Endothelial cell of hepatic sinusoid (primary cell): ENCODE results near the gene UGCG.
"Not testable (repeated sequence)": the region's sequence is repeated elsewhere in the genome, so short reads cannot be mapped to it uniquely, and the experiment has no call there.

ENCODE experiments used
- in situ Hi-C: cut with HindIII; loops from 2 replicates; pipeline ENCODE4 v1.10.0; 2017; ENCODE audit warnings: low sequenced_read_pairs

The UGCG gene

DNA sequence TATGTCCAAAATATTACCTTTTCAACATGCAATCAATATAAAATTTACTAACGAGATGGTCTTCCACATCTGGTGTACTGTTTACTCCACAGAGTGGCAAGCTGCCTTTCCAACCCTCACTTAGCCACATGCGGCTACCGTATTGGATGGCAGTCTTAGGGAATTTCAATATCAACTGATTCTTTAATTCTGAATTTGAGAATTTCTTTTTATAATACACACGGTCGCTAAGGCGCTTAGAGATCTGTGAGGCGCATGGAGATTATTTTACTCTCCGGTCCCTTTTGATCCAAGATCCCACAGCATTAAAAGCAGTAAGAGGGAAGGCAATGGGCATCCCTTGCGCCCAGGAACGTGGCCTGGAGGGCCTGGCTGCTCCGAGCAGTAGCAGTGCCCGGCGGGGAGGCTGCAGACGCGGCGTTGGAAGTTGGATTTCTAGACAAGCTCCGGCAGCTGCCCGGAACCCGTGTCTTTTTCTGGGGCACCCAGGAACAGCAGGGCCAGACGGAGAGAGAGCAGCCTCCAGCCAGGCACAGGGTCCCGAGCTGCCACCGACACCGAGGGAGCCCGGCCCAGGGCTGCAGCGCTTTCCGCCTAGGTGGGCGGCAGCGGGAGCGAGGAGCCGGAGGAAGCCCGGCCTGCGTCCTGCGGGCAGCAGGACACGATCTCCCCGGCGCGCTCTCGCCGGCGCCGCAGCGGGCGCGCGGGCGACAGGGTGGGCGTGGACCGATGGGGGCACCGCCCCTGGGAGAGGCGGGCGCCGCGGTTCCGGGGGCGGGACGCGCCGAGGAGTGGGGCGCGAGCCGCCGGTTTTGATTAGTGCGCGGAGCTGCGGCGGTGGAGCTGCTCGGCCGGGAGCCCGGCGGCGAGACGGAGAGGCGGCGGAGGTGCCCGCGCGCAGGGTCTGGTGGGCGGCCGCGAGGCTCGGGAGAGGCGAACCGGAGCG, at the start of gene UGCG:
Gene UGCG (plus strand): TSS at position 819 of the 946 bp plus-strand sequence. CDS start 402 bp downstream, outside the sequence.
- in situ Hi-C loops = no loop called here

DNA sequence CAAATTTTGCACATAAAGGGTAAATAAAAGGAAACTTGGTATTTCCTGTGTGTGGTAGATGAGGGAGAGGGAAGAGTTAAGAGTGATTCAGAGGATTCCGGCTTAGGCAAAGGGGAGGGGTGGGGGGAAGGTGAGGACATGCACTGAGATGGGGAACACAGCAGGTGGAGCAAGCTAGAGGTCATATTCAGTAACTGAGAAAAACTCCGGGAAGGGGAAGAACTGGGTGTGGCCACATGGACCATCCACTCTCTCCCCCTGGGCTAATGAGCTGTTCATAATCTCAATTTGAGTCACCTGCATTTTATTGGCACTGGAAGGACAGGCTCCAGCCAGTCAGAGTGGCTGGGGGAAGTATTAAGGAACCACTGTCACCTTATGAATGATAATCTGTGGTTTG, 45.1 kb upstream of the UGCG start:
- in situ Hi-C loops = no loop called here

DNA sequence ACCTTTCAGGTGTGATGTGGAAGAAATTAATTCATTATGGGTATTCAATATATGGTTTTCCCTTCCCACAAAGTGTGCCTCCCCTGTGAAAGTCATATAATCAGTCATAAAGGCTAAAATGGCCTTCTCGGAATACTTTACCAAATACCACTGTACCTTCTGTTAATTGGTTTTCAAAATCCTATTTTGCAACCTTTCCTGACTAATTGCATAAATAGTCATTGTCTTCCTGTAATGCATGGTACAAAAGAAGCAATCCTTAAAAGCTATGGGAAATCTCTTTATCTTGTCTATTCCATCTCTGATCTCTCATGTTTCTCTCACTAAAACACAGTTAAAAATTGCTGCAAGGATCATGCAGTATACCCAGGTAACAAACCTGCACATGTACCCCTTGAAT, 44.3 kb upstream of the UGCG start:
- in situ Hi-C loops = no loop called here

DNA sequence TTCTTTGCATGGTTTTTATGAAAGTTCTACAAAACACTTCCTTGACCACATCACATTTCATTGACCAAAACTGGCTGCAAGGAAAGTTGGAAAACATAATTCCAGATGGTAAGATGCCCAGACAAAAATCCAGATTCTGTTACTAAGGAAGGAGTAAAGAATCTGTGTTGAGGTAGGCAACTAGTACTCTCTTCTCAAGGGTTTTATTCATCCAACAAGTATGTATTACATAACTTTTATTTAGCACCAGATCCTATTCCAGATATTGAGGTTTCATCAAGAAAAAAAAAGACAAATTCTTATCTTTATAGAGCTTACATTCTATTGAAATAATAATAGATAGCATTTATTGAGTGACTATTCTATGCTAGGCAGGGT, 43.2 kb upstream of the UGCG start:
- in situ Hi-C loops = no loop called here

DNA sequence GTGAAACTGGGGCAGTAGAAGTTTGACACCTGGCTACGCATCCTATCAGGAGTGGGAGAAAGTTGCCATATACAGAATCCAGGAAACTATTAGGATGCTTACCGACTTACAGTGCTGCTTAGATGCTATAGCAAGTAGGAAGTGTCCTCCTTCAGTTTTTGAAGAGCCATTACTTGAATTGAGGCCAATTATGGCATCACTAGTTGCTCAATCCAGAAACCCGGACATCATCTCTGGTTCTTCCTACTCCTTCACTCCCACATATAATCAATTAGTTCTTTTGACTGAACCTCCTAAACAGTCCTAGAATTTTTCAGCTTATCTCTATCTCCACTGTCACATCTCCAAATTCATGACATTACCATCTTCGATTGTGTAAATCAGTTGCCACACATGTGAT, 41.8 kb upstream of the UGCG start:
- in situ Hi-C loops = no loop called here

DNA sequence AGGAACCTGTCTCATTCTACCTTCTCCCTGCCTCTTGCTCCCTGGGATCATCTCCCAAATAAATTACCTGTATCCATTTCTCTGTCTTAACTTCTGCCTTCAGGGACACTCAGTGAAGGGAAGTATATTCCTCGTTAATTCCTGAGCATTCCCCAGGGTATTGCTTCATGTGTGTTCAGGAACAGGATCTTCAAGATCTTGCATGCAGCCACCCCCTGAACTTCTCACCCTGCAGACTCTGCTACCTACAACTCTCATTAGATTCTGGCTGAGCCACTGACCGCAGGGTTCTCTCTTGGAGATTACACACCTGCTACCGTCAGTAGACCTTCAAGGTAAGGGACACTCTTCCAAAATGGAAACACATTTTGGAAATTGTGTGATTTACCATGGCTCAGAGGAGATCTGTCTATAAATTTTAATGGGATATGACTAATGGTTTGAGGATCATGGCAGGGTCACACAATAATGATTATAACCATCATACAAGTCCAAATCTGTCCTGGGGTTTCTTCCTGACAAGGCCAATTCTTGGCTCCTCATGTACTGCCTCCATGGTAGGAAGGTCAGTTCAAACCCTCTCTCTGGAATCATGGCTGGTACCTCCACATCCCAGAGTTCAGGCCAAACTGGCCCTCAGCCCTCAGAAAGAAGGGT, 38.9 kb upstream of the UGCG start:
- in situ Hi-C loops = no loop called here

DNA sequence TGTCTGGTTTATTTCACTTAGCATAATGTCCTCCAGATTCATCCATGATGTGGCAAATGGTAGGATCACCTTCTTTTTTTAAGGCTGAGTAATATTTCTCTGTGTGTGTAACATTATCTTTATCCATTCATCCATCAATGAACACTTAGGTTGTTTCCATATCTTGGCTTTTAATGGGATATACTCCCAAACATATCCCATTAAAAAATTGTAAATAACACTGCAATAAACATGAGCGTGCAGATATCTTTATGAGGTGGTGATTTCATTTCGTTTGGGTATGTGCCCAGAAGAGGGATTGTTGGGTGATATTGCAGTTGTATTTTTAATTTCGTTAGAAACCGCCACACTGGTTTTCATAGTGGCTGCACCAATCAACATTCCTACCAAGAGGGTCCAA, 36.2 kb upstream of the UGCG start:
- in situ Hi-C loops = no loop called here

DNA sequence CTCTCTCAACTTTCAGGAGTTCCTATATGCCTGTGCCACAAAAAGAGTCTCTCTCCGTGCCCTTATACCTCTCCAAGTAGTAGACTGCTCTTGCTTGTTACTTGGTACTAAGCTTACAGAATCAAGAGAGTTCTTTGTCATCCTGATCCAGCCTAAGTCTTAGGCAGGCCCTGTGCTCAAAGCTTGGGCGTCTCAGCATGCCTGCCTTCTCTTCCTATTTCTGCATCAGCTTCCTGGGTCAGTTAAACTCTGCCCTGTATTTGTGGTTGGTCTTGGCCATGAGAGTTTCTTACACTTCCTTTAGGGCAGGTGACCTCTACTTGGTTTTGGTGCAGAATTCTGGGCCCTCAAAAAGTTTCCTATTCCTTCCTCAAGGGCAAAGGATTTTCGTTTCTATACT, 33.0 kb upstream of the UGCG start:
- in situ Hi-C loops = no loop called here

DNA sequence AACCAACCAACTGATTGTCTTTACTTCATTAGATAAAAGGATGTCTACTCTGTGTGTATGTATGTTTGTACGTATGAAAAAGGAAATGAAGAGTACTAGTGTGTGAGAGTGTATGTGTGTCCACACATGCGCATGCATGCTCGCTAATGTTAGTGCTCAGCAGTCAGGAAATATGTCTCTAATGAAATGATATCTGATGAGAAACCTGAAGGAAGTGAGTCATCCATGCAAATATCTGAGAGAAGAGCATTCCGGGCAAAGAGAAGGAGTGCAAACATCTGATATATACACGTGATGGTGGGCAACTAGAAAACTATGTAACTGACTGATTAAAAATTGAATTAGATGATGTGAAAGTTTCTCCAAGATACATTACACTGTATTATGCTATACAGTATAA, 29.6 kb upstream of the UGCG start:
- in situ Hi-C loops = no loop called here

DNA sequence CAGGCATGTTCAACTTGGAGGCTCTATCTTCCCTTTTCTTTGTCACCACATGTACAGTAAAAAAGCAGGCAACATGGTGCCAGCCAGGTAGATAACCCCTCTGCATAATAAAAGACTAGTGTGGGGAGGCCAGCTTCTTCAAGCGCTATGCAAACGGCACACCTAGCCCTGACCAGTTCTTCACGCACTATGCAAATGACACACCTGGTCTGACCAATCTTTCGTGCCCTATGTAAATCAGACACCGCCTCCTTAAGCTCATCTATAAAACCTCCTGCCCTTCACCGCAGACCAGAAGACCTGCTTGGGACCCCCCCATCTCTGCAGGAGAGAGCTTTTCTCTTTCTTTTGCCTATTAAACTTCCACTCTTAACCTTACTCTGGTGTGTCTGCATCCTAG, 28.1 kb upstream of the UGCG start:
- in situ Hi-C loops = no loop called here

DNA sequence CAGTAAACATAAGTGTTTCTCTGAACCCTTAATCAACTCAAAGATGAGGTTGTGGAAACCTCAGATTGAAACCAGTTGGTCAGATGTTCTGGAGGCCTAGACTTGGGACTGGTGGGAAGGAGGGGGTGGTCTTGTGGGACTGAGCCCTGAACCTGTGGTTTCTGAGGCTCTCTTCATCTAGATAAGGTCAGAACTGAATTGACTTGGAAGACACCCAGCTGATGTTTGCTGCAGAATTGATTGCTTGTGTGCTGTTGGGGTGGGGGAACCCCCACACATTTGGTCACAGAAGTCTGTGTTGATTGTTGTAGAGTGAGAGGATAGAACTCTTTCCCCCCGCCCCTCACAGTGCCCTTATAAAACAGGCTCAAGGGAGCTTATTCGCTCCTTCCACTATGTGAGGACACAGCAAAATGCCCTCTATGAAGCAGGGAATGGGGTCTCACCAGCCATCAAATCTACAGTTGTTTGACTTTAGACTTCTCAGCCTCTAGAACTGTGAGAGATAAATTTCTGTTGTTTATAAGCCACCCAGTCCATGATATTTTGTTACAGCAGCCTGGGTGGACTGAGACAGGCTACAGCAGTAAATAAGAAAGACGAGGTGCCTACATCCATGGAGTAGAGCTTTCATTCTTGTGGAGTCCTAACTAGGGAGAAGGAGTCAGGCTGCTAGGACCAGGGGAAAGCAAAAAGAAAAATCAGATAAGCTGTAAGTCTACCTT, 25.7 kb upstream of the UGCG start:
- in situ Hi-C loops = no loop called here

DNA sequence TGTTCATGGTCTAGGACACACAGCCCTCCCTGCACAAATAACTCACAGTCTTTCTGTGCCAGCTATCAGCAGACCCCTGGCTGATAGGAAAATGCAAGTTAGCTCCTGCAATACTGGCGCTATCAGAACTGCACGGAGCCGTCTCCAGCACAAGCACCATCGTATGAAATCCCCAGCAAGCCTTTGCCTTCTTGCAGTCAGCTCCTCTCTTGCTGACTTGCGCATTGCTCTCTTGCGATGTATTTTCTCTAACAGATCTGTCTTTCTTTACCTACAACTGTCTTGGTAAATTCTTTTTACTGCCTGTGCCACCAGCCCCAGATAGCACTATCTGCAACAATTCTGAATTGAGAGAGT, 25.1 kb upstream of the UGCG start:
- in situ Hi-C loops = no loop called here

DNA sequence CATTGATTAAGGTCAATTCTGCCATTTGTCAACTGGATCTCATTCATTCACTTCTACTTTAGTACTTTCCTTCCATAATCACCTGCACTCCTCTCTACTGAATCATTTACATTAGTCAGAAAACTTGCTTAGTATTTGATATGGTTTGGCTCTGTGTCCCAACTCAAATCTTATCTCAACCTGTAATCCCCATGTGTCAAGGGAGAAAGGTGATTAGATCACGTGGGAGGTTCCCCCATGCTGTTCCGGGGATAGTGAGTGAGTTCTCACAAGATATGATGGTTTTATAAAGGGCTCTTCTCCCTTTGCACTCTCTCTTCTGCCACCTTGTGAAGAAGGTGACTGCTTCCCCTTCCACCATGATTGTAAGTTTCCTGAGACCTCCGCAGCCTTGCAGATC, 23.7 kb upstream of the UGCG start:
- in situ Hi-C loops = no loop called here

DNA sequence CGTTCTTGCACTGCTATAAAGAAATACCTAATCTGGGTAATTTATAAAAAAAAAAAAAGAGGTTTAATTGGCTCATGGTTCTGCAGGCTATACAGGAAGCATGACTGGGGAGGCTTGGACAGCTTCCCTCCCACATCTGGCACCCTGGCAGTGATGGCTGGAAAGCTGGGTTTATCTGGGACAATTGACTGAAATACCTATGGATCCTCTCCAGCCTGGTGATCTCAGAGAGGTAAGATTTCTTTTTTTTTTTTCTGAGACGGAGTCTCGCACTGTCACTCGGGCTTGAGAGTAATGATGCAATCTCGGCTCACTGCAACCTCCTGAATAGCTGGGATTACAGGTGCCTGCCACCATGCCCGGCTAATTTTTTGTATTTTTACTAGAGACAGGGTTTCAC, 22.7 kb upstream of the UGCG start:
- in situ Hi-C loops = no loop called here

DNA sequence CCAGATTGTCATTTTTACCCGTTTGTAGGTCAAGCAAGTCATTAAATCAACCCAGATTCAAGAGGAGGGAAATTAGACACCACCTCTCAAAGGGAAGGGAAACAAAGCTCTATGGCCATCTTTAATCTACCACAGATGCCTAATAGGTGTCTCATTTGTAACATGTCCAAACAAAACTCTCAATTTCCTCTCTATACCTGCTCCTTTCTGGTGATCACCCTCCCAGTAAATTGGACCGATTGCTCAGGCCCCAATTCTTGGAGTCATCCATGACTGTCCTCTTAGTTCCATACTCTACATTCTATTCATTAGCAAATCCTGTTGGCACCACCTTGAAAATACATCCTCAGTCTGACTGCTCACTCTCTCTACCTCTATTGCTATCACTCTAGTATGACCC, 22.1 kb upstream of the UGCG start:
- in situ Hi-C loops = no loop called here

DNA sequence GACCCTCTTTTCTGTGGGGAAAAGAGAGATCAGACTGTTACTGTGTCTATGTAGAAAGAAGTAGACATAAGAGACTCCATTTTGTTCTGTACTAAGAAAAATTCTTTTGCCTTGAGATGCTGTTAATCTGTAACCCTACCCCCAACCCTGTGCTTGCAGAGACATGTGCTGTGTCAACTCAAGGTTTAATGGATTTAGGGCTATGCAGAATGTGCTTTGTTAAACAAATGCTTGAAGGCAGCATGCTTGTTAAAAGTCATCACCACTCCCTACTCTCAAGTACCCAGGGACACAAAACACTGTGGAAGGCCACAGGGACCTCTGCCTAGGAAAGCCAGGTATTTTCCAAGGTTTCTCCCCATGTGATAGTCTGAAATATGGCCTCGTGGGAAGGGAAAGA, 21.3 kb upstream of the UGCG start:
- in situ Hi-C loops = not testable (repeated sequence)

DNA sequence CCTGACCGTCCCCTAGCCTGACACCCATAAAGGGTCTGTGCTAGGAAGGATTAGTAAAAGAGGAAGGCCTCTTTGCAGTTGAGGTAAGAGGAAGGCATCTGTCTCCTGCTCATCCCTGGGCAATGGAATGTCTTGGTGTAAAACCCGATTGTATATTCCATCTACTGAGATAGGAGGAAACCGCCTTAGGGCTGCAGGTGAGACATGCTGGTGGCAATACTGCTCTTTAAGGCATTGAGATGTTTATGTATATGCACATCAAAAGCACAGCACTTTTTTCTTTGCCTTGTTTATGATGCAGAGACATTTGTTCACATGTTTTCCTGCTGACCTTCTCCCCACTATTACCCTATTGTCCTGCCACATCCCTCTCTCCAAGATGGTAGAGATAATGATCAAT, 20.9 kb upstream of the UGCG start:
- in situ Hi-C loops = not testable (repeated sequence)

DNA sequence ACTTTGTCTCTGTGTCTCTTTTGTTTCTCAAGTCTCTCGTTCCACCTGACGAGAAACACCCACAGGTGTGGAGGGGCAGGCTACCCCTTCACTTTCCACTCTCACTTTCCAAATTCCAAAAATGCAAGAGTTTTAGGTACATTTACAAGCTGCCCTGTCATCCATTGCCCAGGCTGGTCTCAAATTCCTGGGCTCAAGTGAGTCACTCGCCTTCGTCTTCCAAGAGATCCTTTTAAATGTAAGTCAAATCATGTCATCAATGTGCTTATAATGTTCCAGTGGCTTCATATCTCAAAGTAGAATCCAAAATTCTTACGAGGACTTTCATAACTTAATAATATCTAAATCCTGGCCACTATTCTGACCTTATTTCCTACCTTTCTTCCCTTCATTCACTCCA, 20.4 kb upstream of the UGCG start:
- in situ Hi-C loops = no loop called here

DNA sequence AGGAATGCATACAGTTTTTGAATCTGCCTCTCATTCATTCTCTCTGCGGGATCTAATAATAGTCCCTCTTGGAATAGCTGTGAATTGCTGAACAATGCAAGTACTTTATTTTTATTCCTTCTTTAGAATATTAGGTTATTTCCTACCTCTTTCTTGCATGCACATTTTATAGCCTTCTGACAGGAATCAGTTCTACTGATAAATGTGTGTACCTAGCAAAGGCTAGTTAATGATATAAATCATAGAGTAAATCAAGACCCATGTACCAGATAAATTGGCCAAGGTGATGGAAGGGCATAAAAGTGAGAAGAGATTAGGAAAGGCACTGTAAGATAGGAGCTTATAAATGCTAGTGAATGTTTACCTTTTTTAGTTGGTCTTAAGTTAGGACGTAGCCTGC, 19.2 kb upstream of the UGCG start:
- in situ Hi-C loops = no loop called here

DNA sequence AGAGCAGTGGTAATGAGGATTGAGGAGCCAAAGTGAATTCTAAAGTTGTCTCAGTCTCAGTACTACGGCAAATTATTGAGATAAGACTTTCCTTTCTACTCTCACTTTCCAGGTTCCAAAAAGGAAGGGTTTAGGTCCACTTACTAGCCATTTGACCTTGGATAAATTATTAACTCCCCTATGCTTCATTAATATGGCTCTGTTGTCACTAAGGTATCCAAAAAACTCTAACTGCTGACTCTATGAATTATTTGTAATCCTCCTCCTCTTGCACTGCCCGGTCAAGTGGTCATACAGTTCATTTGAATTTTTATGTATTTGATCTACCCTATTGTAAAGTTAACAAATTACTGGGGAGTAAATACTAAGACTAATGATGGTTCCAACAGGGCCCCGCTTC, 17.7 kb upstream of the UGCG start:
- in situ Hi-C loops = no loop called here

DNA sequence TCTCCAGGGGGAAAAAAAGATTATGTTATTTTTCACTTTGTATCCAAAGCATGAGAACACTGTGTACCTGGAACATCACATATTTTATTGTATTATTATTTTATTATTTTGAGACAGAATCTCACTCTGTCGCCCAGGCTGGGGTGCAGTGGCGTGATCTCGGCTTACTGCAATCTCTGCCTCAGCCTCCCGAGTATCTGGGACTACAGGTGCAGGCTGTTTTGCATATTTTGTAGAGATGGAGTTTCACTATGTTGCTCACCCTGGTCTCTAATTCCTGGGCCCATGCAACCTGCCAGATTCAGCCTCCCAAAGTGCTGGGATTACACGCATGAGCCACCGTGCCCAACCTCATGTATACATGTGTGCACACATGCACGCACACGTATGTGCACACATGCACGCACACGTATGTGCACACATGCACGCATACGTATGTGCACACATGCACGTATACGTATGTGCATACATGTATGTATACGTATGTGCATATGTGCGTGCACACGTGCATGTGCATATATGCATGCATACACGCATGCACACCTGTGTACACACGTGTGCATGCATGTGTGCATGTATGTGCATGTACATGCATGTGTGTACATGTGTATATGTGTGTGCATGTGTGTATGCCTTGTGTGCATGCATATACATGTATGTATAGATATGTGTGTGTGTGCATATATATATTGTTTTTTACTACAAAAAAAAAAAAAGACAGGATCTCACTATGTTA, 9.5 kb upstream of the UGCG start:
- in situ Hi-C loops = no loop called here
